ENCODE data around the gene SLC6A4.
"Not testable (repeated sequence)": the region's sequence is repeated elsewhere in the genome, so short reads cannot be mapped to it uniquely, and the experiment has no call there.

Gene SLC6A4

GRCh38 chr17:30218799-30219198 is 16.7 kb downstream of the SLC6A4 start:
- DNase-seq: no peak

DNA sequence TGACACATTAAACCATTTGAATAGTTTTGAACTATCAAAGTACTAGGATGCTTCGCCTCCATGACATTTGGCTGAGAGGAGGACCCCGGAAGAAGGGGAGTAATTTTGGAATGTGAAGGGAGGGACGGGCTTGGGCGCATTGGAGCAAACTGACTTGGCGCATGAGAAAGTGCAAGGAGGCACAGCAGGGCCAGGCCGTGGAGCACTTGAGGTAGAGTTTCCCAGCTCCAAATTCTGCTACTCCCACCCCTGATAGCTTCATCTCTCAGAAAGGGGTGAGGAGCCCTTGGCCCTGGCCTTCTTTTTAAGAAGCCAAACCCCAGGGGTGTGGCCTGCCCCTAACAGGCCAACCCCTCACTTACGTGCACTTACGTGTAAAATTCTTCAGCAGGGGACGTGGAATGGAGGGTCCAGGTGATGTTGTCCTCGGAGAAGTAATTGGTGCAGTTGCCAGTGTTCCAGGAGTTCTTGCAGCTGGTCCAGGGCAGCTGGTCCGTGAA is 17.7 kb downstream of the SLC6A4 start:
- no peak for DNase-seq

DNA sequence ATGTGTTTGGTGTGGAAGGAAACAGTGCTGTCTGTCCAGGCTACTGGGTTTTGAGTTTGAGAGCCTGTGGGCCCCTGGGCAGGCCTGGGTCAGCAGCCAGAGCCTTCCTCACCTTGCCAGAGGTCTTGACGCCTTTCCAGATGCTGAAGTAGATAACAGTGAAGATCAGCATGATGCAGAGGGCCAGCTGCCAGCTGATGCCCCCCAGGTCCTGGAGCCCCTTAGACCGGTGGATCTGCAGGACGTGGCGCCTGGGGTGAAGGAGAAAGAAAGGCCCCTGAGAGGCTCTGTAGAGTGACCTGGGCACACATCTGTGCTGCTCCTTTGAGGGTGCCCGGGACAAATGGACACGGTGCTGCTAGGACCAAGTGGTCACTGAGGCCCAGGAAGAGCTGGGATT is 18.4 kb downstream of the SLC6A4 start:
- DNase-seq: no peak

DNA sequence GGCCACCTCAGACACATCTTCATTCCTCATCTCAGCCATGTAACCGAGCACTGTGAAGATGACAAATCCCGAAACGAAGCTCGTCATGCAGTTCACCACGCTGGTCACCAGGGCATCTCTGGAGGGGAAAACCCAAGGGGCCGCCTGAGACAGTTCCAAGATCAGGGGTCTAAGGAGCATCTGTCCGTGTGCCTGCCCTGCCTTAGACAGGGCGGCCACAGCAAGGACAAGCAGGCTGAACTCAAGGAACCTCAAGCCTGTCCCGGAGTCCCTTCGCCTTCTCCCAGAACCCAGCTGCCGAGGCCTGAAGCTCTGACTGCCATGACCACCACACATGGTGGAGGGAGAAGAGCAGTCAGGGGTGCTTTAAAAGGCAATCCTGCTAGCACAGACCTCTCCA is 22.7 kb downstream of the SLC6A4 start:
- no peak for DNase-seq

- no peak for DNase-seq
Observed at GRCh38 chr17:30211371-30211770, 24.1 kb downstream of the SLC6A4 start.

- no peak for DNase-seq
Observed at GRCh38 chr17:30210901-30211300, 24.6 kb downstream of the SLC6A4 start.

- no peak for DNase-seq
Observed at GRCh38 chr17:30210366-30210765, 25.1 kb downstream of the SLC6A4 start.

DNA sequence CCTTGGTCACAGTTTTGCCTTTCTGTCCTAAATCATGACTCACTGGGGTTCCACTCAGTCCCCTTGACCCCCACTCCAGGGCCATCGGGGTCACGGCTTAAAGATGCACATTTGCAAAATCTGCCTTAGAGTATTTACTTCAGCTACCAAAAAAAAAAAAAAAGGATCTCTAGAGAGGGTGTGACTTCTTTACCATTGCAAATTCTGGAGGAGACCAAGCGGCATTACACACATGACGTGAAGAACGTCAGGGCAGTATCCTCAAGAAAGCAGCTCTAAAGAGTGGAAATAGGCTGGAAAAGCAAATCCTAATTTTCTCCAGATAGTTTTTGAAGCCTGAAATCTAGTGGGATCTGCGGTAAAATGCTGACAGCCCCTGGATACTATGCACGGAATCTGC is 25.6 kb downstream of the SLC6A4 start:
- no peak for DNase-seq

- no peak for DNase-seq
Observed at GRCh38 chr17:30208214-30208613, 27.3 kb downstream of the SLC6A4 start.

- DNase-seq: no peak
Observed at GRCh38 chr17:30207655-30208054, 27.8 kb downstream of the SLC6A4 start.

- no peak for DNase-seq
Observed at GRCh38 chr17:30203471-30203981, 32.0 kb downstream of the SLC6A4 start.

- DNase-seq: not testable (repeated sequence)
Observed at GRCh38 chr17:30200656-30201055, 34.8 kb downstream of the SLC6A4 start.

- no peak for DNase-seq
Observed at GRCh38 chr17:30200106-30200505, 35.4 kb downstream of the SLC6A4 start.

DNA sequence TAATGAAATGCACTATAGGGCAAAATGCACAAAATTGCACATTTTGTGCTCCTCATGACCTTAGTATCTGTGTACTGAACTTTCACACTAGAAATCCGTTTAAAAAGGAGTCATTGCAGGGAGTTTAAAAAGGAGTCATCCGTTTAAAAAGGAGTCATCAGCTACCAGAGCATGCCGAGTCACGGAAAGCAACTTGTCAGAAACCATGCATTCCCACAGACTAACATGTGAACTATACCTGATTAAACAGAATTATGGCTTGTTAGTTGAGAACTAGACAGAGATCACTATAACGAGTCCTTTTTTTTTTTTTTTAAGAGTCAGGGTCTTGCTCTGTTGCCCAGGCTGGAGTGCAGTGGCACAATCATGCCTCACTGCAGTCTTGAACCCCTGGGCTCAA is 35.9 kb downstream of the SLC6A4 start:
- DNase-seq: no peak

GRCh38 chr17:30197416-30197815 is 38.1 kb downstream of the SLC6A4 start:
- DNase-seq: no peak

- DNase-seq: no peak
Observed at GRCh38 chr17:30196504-30196903, 39.0 kb downstream of the SLC6A4 start.

- DNase-seq: no peak
Observed at GRCh38 chr17:30191072-30191471, 44.4 kb downstream of the SLC6A4 start.

- no peak for DNase-seq
Observed at GRCh38 chr17:30188211-30188939, 47.1 kb downstream of the SLC6A4 start.

DNA sequence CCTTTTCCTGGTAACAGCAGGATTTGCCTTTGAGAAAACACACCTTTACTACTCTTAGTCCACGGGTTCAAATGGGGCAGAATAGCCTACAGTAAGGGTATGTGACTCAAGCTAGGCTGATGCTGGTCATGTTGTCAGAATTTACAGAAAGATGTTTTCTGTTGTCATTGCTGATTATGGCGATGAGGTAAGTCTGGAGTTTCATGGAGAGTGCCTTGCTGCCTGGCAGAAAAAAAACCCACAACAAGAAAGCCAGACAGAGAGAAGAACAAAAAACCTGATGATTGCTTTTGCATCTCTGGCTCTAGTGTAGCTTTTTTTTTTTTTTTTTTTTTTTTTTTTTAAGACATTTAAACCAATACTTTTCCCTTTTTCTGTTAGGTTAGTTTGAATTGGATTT is 47.9 kb downstream of the SLC6A4 start:
- no peak for DNase-seq

DNA sequence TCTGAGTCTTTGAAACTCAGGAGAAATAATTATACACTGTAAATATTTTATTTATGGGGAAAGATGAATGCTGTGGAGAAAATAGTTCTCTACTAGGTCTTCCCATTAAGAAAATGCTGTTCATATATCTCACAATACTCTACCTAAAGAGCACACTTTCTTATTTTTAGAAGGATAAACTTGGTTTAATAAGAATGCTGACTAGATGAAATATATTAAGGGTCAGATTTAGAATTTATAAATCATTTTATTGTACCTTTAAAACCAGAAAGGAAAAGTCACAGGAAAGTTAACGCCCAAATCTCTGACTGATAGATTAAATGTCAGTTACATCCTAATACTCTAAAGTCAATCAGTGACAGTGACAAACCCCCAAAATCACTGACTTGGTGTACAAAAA is 48.7 kb downstream of the SLC6A4 start:
- no peak for DNase-seq

DNA sequence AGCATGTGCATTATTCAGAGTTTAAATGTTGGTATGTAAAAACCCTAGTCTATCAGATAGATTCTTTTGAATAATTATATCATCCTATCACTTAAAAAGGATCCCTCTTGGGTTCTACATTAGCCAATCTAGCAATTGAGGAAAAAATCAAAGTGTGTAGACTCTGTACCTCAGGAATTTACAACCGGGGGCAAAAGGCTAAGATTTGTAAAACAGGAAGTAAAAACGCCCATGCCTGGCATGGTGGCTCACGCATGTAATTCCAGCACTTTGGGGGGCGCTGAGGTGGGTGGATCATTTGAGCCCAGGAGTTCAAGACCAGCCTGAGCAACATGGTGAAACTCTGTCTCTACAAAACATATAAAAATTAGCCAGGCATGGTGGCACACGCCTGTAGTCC is 58.6 kb downstream of the SLC6A4 start:
- no peak for DNase-seq

DNA sequence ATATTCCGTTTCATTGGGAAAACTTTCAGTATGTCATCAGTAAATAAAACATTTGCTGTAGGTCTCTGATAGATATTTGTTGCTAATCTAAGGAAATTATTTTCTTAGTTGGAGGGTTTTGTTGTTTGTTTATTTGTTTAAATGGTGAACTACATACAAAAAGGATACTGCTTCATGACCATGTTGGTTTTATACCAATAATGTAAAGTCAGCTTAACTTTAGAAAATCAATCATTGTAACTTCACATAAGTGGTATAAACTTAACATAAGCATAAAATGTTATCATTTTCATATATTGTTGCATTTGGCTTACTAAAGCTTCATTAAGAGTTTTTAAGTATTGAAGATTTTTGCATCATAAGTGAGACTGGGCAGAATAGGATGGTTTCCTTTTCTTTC is 60.9 kb downstream of the SLC6A4 start:
- DNase-seq: no peak

- no peak for DNase-seq
Observed at GRCh38 chr17:30173649-30174048, 61.8 kb downstream of the SLC6A4 start.

DNA sequence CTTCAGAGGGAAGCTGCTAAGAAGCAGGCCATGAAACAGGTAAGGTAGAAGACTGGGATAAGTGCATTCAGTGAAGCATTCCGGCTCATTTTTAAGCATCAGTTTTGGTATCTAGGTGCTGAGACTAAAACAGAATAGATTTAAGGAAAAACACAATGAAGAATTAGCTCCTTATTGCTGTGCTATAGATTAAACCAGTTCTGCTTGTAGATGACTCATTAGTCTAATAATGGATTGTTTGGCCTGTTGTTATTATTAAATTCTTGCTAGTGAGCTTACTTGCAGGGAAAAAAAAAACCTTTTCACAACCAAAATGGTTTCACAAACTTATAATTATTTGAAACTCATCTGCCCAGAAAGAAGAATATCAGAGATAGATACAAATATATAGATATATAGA is 62.9 kb downstream of the SLC6A4 start:
- DNase-seq: no peak

- no peak for DNase-seq
Observed at GRCh38 chr17:30170415-30170987, 65.0 kb downstream of the SLC6A4 start.

Data from NCI-H526 treated with DMSO at 0.1 percent for 48 hours (cell line).